HG02588 (cell line): ENCODE measurements around the gene COL8A2.

Experiments
- ATAC-seq: cut with Tn5 transposase; IDR thresholded peaks from one replicate; pipeline ENCODE4 v1.9.1; 2021; ENCODE audit warnings: mild to moderate bottlenecking, moderate library complexity; ENCODE audit not compliant: unreplicated experiment

Gene COL8A2

GRCh38 chr1:36115200-36115669 is 9.8 kb downstream of the COL8A2 start:
- ATAC-seq: no peak

DNA sequence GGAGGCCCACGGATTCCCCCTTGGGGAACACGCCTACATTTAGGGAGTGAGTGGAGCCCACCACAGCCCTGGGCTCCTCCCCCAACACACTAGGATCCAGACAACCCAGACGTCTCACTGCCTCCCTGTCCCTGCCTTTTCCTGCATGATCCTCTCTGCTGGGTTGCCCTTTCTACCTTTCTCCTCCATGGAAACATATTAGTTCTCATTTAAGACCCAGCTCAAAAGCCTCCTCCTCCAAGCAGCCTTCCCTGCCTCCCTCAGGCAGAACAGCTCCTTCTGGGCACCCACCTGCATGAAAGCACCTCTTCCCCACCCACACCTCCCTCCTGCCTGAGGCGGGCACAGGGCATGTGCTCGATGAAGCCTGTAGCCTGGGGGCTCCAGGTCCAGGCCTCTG is 10.7 kb downstream of the COL8A2 start:
- ATAC-seq: no peak

- no peak for ATAC-seq
Observed at GRCh38 chr1:36112823-36113222, 12.2 kb downstream of the COL8A2 start.

DNA sequence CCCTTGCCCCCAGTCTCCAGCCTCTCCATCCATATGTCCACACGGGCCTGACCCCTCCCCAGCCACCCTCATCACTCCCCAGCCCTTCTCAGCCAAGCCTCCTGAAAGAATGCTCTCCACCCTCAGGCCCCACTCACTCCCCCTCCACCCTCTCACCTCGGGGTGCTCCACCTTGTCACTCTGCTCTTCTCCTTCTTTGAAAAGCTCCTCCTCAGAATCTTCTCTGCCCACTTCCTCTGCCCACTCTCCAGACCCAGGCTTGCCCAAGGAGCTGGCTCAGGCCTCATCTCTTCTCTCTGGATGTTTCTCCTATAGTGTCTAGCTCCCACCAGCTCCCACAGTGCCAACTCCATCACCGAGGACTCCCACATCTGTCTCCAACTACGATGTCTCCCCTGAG is 13.9 kb downstream of the COL8A2 start:
- ATAC-seq: no peak

DNA sequence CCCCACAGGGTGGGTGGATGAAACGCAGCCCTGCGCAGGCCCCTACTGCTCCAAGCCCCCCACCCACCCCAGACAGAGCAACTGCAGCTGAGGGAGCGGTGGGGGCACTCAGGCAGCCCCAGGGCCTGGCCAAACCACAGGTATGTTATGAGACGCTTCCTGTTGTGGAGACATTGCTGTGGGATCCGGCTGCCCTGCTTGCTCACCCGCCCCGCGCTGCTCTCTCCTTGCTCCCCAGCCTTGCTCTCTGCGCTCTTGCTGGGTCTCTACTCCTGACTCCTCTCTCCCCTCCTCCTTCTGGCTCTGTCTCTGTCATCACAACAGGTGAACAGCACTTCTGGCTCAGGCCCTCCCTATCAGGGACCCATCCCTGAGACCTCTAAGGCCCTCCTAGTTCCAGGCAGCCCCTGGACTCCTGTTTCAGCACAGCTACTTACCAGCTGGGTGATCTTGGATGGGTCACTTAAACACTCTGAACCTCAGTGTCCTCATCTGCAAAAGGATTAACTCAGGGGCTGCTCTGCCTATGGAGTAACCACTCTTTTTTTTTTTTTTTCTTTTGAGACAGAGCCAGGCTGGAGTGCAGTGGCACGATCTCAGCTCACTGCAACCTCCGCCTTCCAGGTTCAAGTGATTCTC is 15.9 kb downstream of the COL8A2 start:
- ATAC-seq: no peak

DNA sequence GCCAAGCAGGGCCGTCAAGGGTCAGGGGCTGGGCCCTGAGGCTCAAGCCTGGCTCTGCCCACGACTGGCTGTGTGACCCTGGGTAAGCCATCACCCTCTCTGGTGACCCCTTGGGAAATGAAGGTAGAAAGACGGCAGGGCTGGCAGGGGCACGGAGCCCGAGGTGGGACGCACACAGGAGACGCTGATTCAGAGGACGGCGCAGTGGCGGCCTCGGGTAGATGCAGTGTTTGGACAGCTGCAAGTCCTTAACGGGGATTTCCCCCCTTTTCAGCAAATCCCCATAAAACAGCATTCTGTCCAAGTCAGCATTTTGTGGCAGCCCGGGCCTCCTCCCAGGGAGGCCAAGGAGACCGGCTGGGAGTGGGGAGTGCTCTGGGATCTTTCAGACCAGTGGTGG is 16.7 kb downstream of the COL8A2 start:
- no peak for ATAC-seq

GRCh38 chr1:36107394-36107793 is 17.6 kb downstream of the COL8A2 start:
- ATAC-seq: no peak

- no peak for ATAC-seq
Observed at GRCh38 chr1:36106269-36106668, 18.8 kb downstream of the COL8A2 start.

GRCh38 chr1:36101546-36101945 is 23.5 kb downstream of the COL8A2 start:
- ATAC-seq: no peak

DNA sequence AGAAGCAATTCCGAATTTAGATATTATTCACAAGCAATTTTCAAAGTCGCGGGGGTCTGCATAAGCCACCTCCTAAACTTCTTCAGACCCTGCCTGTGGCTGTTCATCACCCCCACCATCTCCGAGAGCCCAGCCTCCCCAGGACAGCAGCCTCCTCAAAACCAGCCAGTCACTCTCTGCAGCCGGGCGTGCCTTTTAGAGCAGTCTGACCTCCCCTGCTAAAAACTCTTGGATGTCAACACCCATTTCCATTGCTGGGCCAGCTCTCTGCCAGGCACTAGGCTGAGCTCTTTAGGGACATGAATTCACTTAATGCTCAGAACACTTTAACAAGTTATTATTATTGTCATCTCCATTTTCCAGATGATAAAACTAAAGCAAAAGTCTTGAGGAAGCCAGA is 24.6 kb downstream of the COL8A2 start:
- no peak for ATAC-seq

GRCh38 chr1:36099681-36100341 is 25.2 kb downstream of the COL8A2 start:
- ATAC-seq: no peak

DNA sequence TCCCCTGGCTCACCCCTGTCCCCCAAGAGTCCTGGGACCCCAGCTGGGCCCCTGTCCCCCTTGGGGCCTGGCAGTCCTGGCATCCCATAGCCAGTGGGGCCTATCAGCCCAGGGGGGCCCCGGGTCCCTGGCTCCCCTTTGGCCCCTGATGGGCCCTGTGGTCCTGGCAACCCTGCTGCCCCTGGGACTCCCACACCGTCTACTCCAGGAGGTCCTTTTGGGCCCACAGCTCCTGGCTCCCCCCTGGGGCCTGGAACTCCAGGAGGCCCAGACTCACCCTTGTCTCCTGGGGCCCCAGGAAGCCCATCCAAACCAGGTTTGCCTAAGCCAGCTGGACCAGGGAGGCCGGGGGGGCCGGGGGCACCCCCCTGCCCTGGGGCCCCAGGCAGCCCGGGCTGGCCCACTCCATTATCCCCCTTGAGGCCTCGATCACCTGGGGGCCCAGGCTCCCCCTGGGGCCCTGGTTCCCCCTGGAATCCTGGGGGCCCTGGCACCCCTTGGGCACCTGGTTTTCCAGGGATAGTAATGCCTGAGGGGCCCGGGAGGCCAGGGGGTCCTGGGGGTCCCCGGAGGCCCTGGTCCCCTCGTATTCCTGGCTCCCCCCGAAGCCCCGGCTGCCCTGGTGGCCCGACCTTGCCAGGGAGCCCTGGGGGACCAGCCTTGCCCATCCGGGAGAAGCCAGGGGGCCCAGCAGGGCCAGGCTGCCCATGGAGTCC is 26.2 kb downstream of the COL8A2 start:
- no peak for ATAC-seq

GRCh38 chr1:36097693-36098585 is 27.1 kb downstream of the COL8A2 start:
- no peak for ATAC-seq

DNA sequence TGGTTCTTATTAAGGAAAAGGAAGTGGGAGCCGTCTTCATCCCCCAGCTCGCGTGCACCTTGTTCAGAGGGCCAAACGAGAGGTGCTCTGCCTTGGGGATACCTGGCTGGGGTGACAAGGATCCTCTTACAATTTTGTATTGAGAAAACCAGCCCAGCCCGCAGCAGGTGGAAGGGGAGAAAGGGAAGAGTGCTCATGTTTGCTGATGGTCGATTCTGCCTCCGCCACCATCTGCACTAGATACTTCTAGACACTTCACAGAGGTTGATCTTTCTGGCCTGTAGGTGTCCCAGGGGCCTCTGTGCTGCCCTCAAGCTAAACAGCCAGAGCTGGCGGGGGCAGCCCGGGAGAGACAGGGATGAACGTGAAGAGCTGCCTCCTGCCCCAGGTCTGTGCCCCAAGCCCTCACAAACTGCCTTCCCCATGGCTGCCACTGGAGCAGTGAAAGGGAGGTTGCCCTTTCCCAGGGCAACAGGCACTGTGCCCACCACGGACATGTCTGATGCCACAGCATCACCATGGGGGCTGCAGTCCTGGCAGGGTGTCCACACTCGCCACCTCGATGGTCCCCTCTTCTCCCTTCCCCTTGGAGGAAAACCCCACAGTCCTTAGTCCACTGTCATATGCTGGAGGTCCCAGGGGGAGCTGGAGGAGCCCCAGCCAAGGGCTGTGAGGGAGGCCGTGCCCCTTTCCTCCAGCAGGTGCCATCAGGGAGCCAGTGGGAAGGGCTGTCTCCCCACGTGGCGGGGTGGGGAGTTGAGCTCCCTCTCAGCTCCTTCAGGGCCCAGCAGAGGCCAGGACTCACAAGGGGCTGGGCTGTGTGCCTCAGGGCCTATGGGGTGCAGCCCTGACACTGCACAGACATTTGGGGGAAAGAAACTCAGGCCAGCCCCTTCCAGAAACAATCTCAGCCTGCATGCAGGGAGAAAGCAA is 28.3 kb downstream of the COL8A2 start:
- ATAC-seq: no peak

- ATAC-seq: no peak
Observed at GRCh38 chr1:36095760-36096405, 29.1 kb downstream of the COL8A2 start.

DNA sequence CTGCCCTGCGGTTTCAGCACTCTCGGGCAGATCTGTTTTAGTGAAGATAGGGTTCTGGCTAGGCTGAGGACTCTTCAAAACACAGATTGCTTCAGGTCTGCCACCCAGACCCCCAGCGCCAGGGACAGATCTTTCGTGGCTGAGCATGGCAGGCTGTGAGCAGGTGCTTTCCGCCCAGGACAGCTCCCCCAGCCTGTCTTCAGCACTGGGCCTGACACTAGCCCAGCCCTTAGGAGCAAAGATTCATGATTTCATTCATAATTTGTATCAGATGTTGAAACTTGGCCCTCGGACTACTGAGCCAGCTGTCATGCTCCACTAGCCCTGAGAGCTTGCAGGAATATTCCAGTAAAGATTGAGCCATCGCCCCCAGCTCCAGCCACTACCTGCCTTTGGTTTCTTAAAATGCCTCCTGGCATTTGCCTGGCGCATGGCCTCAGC is 30.4 kb downstream of the COL8A2 start:
- ATAC-seq: no peak

DNA sequence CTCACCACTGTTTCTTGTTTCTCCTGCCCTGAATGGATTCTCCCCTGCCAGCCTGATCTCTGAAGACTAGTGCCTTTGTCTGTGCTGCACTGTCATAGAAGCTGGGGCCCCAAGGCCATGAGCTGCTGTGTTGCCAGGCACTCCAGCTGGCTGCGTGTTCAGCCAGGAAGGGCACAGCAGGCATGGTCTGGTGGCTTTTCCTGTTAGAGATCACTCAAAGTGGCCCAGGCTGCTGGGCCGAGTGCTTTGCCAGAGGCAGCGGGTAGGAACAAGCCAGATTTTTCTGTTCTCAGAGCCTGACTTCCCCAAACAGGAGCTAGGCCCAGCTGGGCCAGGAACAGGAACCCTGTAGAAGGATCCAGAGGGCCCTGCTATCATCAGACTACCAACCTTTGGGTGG is 31.1 kb downstream of the COL8A2 start:
- no peak for ATAC-seq

- ATAC-seq: no peak
Observed at GRCh38 chr1:36093226-36093625, 31.8 kb downstream of the COL8A2 start.

DNA sequence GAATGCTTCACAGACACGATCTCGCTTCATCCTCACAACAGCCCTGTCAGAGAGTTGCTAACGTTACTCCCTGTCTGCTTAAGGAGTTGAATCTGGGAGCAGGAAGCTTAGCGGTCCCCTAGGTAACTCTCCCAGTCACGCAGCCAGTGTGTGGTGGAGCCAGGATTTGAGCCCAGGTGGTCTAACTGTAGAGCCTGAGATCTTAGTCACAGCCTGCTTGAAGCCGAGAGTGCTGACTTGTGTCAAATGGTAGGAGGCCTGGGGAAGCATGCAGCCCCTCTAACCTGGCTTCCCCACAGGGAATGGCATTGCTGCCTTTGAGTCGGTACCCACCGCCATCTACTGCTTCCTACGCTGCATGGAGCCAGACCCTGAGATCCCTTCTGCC is 32.2 kb downstream of the COL8A2 start:
- no peak for ATAC-seq
